Testis (tissue), 2 donors: ENCODE measurements around the gene CORO2B.

ENCODE experiments used
- POLR2A ChIP-seq: fragments of 450-650 bp; IDR thresholded peaks from one replicate; pipeline ENCODE4 v1.6.1; 2017; ENCODE audit warnings: antibody characterized with exemption, mild to moderate bottlenecking, moderate library complexity
- TF ChIP-seq, protein P1 (sequence below), 3 experiments: fragments of 450-650 bp in 2 of 3; fragments of 200-600 bp in 1 of 3; sonication (generic) in 1 of 3; IDR thresholded peaks; one replicate each; pipeline ENCODE4 v1.5.1; 2016 to 2019; ENCODE audit warnings: antibody characterized with exemption in 3 of 3, mild to moderate bottlenecking in 2 of 3, moderate library complexity in 1 of 3

DNA sequence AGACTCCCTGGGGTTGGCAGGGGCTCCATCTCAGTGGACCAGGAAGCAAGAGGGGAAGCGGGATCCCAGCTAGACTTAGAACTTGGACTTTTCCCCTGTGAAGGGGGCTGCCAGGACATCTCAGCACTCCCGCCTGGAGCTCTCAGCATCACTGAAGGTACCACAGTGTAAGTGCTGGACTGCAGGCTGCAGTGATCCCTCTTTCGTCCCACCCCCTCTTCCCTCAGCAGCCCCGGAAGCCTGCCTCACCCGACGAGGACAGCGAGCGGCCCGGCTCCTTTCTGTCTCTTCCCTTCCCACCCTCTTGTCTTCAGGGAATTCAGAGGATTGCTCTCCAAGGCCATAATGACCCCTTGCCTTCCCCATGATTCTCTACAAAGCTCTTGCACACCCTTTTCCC, 147.5 kb downstream of the CORO2B start:
- TF ChIP-seq POLR2A = no peak
- TF ChIP-seq, protein P1, sequence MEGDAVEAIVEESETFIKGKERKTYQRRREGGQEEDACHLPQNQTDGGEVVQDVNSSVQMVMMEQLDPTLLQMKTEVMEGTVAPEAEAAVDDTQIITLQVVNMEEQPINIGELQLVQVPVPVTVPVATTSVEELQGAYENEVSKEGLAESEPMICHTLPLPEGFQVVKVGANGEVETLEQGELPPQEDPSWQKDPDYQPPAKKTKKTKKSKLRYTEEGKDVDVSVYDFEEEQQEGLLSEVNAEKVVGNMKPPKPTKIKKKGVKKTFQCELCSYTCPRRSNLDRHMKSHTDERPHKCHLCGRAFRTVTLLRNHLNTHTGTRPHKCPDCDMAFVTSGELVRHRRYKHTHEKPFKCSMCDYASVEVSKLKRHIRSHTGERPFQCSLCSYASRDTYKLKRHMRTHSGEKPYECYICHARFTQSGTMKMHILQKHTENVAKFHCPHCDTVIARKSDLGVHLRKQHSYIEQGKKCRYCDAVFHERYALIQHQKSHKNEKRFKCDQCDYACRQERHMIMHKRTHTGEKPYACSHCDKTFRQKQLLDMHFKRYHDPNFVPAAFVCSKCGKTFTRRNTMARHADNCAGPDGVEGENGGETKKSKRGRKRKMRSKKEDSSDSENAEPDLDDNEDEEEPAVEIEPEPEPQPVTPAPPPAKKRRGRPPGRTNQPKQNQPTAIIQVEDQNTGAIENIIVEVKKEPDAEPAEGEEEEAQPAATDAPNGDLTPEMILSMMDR (IDR thresholded peaks at IDR 0.05) = no peak
